Natural killer cell (primary cell): ENCODE results near the gene AFAP1L2. TPM values are rescaled to one million over a fixed set of nuclear protein-coding genes. Genes with fewer than 3 reads are reported as not detected.

Experiments used
- ATAC-seq, 3 donors: fragments of 150-1000 bp in 2 of 3; fragments of 200-7000 bp in 1 of 3; cut with Tn5 transposase; 1 replicate in 1 of 3; 2 replicates in 2 of 3; pipeline ENCODE4 v1.10.0; 2021; ENCODE audit warnings: mild to moderate bottlenecking in 2 of 3, moderate library complexity in 2 of 3
- DNase-seq, 2 donors: peaks; one replicate each; pipeline versions ENCODE4 v3.0.0 to v3.0.0-alpha.2; 2013 to 2021; ENCODE audit warnings: mixed read lengths in 1 of 2
- H3K27ac ChIP-seq: one replicate; pipeline ENCODE4 v1.5.1; 2013; ENCODE audit warnings: mild to moderate bottlenecking, low read length
- H3K27me3 ChIP-seq: one replicate; pipeline ENCODE4 v1.6.1; 2013; ENCODE audit warnings: low read length; ENCODE audit not compliant: control insufficient read depth, insufficient read depth
- H3K36me3 ChIP-seq: one replicate; pipeline ENCODE4 v1.6.1; 2013; ENCODE audit warnings: low read length; ENCODE audit not compliant: control insufficient read depth, insufficient read depth
- H3K4me1 ChIP-seq: one replicate; pipeline ENCODE4 v1.6.1; 2013; ENCODE audit warnings: low read length; ENCODE audit not compliant: control insufficient read depth, insufficient read depth
- H3K4me3 ChIP-seq: one replicate; pipeline ENCODE4 v1.5.1; 2013; ENCODE audit warnings: low read length
- H3K9me3 ChIP-seq: one replicate; pipeline ENCODE4 v1.6.1; 2013; ENCODE audit warnings: low read length; ENCODE audit not compliant: control insufficient read depth, insufficient read depth
- H3K27ac Mint-ChIP-seq, 2 donors: one replicate each; pipeline ENCODE4 v1.8.0; 2022; ENCODE audit warnings: mild to moderate bottlenecking in 2 of 2, mixed read lengths in 2 of 2, moderate library complexity in 1 of 2
- H3K27me3 Mint-ChIP-seq, 2 donors: one replicate each; pipeline ENCODE4 v1.8.0; 2022; ENCODE audit warnings: low read depth in 2 of 2, mixed read lengths in 2 of 2
- H3K36me3 Mint-ChIP-seq: one replicate; pipeline ENCODE4 v1.8.0; 2022; ENCODE audit warnings: mixed read lengths
- H3K4me1 Mint-ChIP-seq, 2 donors: one replicate each; pipeline ENCODE4 v1.8.0; 2022; ENCODE audit warnings: mixed read lengths in 2 of 2
- H3K4me3 Mint-ChIP-seq: one replicate; pipeline ENCODE4 v1.8.0; 2022; ENCODE audit warnings: mild to moderate bottlenecking, moderate library complexity, mixed read lengths
- H3K9me3 Mint-ChIP-seq, 2 donors: one replicate each; pipeline ENCODE4 v1.8.0; 2022; ENCODE audit warnings: mixed read lengths in 2 of 2
- WGBS: methylation state at CpG from one replicate; pipeline ENCODE4 v1.1.7; 2013; ENCODE audit warnings: missing lambda C conversion rate; ENCODE audit not compliant: insufficient coverage; 5-methylcytosine and 5-hydroxymethylcytosine counted together
- intact Hi-C: fragments of 100-400 bp; cut with micrococcal nuclease; formaldehyde crosslinking; loops from one replicate; pipeline ENCODE4 v1.14.2; 2022
- total RNA-seq, 4 donors: library from RNA; stranded (reverse); fragments of 120-200 nt in 1 of 4; gene quantifications; one replicate each; pipeline versions ENCODE4 v1.2.3 to v1.2.4, GENCODE V29; 2013 to 2022
- TF ChIP-seq, protein P1 (sequence below): fragments of 200-600 bp; IDR thresholded peaks from one replicate; pipeline ENCODE4 v1.8.0; 2022; ENCODE audit warnings: antibody characterized with exemption

Gene AFAP1L2
- total RNA-seq, 3 donors from 2014 or later (not counting 1 experiment from before 2014, with no cell fraction given): 0.66 to 2.8 (median 1.3) TPM

DNA sequence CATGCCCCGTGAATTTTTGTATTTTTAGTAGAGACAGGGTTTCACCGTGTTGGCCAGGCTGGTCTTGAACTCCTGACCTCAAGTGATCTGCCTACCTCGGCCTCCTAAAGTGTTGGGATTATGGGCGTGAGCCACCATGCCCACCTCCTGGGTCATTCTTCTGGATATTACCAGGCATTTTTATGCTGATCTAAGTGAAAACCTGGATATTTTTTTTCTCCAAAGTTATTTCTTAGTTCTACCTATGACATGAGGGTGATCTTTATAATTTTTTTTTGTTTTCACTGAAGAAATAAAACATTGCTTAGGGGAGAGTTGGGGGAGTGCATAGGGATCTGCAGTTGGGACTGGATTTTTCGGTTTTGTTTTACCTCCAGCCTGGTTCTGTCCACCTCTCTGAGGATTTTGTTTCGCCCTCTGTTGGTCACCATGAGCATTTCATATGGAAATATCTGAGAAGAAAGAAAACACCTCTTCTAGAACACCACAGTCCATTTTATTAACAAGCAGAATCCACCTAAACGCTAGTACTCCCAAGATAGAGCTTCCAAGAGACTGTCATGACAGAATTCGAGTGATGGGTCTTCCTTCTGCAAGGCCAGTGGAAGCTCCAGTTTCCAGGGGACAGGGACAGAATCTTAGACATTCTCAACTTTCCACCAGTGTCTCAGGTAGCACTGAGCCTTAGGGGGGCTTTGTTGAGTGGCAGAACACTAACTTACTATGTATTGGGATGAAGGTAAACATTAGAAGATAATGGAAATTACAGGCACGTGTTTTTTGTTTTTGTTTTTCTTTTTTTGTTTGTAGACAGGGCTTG is 33.4 kb upstream of the AFAP1L2 start:
- TF ChIP-seq, protein P1, sequence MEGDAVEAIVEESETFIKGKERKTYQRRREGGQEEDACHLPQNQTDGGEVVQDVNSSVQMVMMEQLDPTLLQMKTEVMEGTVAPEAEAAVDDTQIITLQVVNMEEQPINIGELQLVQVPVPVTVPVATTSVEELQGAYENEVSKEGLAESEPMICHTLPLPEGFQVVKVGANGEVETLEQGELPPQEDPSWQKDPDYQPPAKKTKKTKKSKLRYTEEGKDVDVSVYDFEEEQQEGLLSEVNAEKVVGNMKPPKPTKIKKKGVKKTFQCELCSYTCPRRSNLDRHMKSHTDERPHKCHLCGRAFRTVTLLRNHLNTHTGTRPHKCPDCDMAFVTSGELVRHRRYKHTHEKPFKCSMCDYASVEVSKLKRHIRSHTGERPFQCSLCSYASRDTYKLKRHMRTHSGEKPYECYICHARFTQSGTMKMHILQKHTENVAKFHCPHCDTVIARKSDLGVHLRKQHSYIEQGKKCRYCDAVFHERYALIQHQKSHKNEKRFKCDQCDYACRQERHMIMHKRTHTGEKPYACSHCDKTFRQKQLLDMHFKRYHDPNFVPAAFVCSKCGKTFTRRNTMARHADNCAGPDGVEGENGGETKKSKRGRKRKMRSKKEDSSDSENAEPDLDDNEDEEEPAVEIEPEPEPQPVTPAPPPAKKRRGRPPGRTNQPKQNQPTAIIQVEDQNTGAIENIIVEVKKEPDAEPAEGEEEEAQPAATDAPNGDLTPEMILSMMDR: no peak
- Histone ChIP-seq H3K9me3 (no peaks in the 10 kb centered on the region), H3K27me3 (no peaks in the 10 kb centered on the region), H3K4me1 (no peaks in the 10 kb centered on the region), H3K4me3 (no peak overlapping the region), H3K36me3 (peaks cover 76% of the 10 kb centered on the region), H3K27ac (no peak overlapping the region)
- Mint-ChIP-seq H3K4me1 (no peaks in the 10 kb centered on the region), H3K9me3 (no peaks in the 10 kb centered on the region), H3K36me3 (peaks cover 31% of the 10 kb centered on the region), H3K4me3 (no peak overlapping the region), H3K27me3 (no peaks in the 10 kb centered on the region), H3K27ac (no peak overlapping the region)
- WGBS: 88% methylated on average over 8 of the region's 9 CpGs
- intact Hi-C loops: no loop called here
- DNase-seq (no peak), ATAC-seq (no peak)

DNA sequence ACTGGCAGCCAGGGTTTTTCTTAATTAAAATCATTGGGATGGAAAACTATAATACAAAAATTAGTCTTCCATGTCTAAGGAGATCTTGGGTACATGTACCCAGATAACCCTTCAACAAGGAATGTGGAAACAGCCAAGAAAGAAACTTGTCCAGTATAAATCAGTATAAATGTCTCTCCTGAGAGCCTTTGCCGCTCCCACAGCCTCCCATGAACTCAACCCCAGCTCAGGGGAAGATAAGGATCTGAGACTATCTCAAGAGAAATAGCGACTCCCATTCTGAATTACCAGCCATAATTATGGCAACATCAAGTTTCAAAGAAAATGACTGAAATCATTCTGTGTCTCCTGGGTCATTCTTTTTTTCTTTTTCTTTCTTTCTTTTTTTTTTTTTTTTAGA is 32.6 kb upstream of the AFAP1L2 start:
- WGBS: 96% methylated on average over 2 of the region's 2 CpGs
- Mint-ChIP-seq H3K27me3 (no peaks in the 10 kb centered on the region), H3K27ac (no peak overlapping the region), H3K36me3 (peaks cover 31% of the 10 kb centered on the region), H3K4me3 (no peak overlapping the region), H3K4me1 (no peaks in the 10 kb centered on the region), H3K9me3 (no peaks in the 10 kb centered on the region)
- Histone ChIP-seq H3K4me3 (no peak overlapping the region), H3K4me1 (no peaks in the 10 kb centered on the region), H3K9me3 (no peaks in the 10 kb centered on the region), H3K27me3 (no peaks in the 10 kb centered on the region), H3K27ac (no peak overlapping the region), H3K36me3 (peaks cover 72% of the 10 kb centered on the region)
- ATAC-seq (no peak), DNase-seq (no peak)
- TF ChIP-seq, protein P1: no peak
- intact Hi-C loops: no loop called here

DNA sequence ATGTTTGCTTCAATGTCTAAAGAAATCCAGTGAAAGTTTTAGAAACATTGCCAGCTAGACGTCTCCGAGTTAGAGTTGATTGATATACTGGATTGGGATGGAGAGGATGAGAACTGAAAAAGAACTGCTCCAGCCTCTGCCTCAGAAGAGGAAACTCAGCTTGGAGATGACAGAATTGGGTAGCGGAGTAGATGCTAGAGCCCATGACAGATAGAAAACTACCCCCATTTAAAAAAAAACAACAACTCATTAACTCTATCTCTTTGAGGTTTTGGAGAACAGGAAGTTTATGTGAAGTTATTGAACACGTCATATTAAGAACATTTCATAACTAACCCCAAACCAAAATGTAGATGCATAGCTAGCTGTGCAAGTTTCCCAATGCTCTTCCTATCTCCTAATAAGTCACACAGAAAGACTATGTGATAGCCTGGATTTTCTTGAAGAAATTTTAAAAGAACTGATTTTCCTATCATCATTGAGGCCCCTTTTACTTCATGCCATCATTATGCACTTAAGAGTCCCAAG is 28.3 kb upstream of the AFAP1L2 start:
- Mint-ChIP-seq H3K36me3 (peaks cover 16% of the 10 kb centered on the region), H3K9me3 (no peaks in the 10 kb centered on the region), H3K4me3 (no peak overlapping the region), H3K27me3 (no peaks in the 10 kb centered on the region), H3K27ac (no peak overlapping the region), H3K4me1 (no peaks in the 10 kb centered on the region)
- Histone ChIP-seq H3K27ac (no peak overlapping the region), H3K9me3 (no peaks in the 10 kb centered on the region), H3K4me1 (no peaks in the 10 kb centered on the region), H3K36me3 (peaks cover 33% of the 10 kb centered on the region), H3K4me3 (no peak overlapping the region), H3K27me3 (no peaks in the 10 kb centered on the region)
- intact Hi-C loops: no loop called here
- TF ChIP-seq, protein P1: no peak
- 92% methylated on average over 3 of the region's 4 CpGs for WGBS
- no peak for DNase-seq
- ATAC-seq: no peak
